ENCODE data around the gene LIMA1. TPM values are rescaled to one million over a fixed set of nuclear protein-coding genes. Genes with fewer than 3 reads are reported as not detected.

LIMA1 gene
- total RNA-seq, 1 donor from 2014 or later = 64.0 TPM

DNA sequence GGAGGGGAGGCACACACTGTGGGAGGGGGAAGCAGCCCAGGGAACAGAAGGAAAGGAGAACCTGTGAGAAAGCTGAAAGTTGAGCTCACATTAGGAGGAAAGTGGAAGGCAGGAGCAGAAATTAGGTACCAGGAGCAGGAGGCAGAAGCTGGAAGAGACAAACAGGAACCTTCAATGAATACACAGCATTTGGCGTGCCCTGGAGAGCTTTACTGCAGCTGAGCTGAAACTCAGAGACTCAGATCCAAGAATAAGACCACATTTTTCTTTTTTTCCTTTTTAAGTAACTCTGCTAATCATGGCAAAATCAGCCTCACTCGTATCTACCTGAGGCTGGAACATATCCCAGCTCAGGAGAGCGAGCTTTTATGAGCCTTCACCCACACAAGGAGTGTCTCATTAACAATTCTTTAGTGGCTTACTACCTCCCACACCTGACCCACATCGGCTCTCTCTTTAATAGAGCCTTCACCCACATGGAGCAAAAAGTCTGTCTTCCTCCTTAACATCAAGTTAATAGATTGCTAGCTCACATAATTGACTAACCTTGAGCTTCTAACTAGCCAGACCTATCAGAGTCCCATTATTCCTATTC, 97.9 kb downstream of the LIMA1 start:
- peak overlapping the region; percentile 71 for H3K27ac Mint-ChIP-seq
- intact Hi-C loops (cut with micrococcal nuclease) = no loop called here
- no peaks in the 10 kb centered on the region for H3K9me3 Mint-ChIP-seq
- DNase-seq (ENCODE audit: low spot score) = no peak
- H3K27me3 Mint-ChIP-seq (ENCODE audit: insufficient read depth) = no peaks in the 10 kb centered on the region
- H3K4me1 Mint-ChIP-seq (ENCODE audit: low read depth) = peaks cover 48% of the 10 kb centered on the region
- peak overlapping the region; percentile 20 for H3K4me3 Mint-ChIP-seq
- H3K36me3 Mint-ChIP-seq (ENCODE audit: low read depth) = peaks cover 13% of the 10 kb centered on the region

DNA sequence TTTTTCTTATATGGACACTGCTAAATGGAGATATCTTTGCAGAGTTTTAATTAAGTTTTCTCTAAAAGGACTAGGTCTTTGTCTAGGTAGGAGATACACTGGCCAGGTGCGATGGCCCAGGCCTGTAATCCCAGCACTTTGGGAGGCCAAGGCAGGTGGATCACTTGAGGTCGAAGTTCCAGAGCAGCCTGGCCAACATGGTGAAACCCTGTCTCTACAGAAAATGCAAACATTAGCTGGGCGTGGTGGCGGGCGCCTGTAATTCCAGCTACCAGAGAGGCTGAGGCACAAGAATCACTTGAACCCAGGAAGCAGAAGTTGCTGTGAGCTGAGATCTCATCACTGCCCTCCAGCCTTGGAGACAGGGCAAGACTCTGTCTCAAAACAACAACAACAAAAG, 99.1 kb downstream of the LIMA1 start:
- Mint-ChIP-seq H3K9me3 (no peaks in the 10 kb centered on the region), H3K4me1 (ENCODE audit: low read depth) (peaks cover 45% of the 10 kb centered on the region), H3K27ac (no peak overlapping the region), H3K27me3 (ENCODE audit: insufficient read depth) (no peaks in the 10 kb centered on the region), H3K4me3 (no peak overlapping the region), H3K36me3 (ENCODE audit: low read depth) (peaks cover 13% of the 10 kb centered on the region)
- intact Hi-C loops (cut with micrococcal nuclease) = no loop called here
- DNase-seq (ENCODE audit: low spot score) = no peak

GRCh38 chr12:50182461-50182860, 100.9 kb downstream of the LIMA1 start:
- Mint-ChIP-seq H3K27me3 (ENCODE audit: insufficient read depth) (no peaks in the 10 kb centered on the region), H3K4me1 (ENCODE audit: low read depth) (peaks cover 27% of the 10 kb centered on the region), H3K9me3 (no peaks in the 10 kb centered on the region), H3K27ac (no peak overlapping the region), H3K4me3 (no peak overlapping the region), H3K36me3 (ENCODE audit: low read depth) (peaks cover 12% of the 10 kb centered on the region)
- no peak for DNase-seq (ENCODE audit: low spot score)
- intact Hi-C loops (cut with micrococcal nuclease) = no loop called here

DNA sequence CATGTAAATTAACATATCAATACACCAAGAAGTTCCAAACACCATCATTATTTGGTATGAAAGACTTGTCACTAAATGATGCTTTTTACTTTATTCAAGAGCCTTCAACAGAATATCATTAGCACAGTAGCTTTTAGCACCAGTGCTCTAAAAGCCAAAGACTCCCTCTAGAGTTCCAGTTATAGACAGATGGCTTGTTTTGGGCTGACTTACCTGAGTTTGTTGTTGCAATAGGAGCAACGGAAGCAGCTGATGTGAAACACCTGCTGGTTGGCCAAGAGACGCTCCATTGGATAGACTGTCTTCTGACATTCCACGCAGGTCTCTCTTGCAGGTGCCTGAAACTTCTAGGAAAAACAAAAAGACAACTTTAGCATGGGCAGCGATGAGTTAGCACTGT, 101.6 kb downstream of the LIMA1 start:
- H3K36me3 Mint-ChIP-seq (ENCODE audit: low read depth) = peaks cover 17% of the 10 kb centered on the region
- no peaks in the 10 kb centered on the region for H3K9me3 Mint-ChIP-seq
- intact Hi-C loops (cut with micrococcal nuclease) = no loop called here
- H3K27ac Mint-ChIP-seq = no peak overlapping the region
- no peaks in the 10 kb centered on the region for H3K27me3 Mint-ChIP-seq (ENCODE audit: insufficient read depth)
- no peak overlapping the region for H3K4me3 Mint-ChIP-seq
- no peak for DNase-seq (ENCODE audit: low spot score)
- H3K4me1 Mint-ChIP-seq (ENCODE audit: low read depth) = peaks cover 20% of the 10 kb centered on the region

GRCh38 chr12:50175716-50176026, 107.6 kb downstream of the LIMA1 start:
- Mint-ChIP-seq H3K4me1 (ENCODE audit: low read depth) (no peaks in the 10 kb centered on the region), H3K4me3 (no peak overlapping the region), H3K27me3 (ENCODE audit: insufficient read depth) (no peaks in the 10 kb centered on the region), H3K36me3 (ENCODE audit: low read depth) (peaks cover 12% of the 10 kb centered on the region), H3K9me3 (no peaks in the 10 kb centered on the region), H3K27ac (no peak overlapping the region)
- intact Hi-C loops (cut with micrococcal nuclease) = loop anchor here (1.0 to 2.0 kb wide), 5 partner anchors 43 to 209 kb away; no protein-coding TSS in a partner anchor
- no peak for DNase-seq (ENCODE audit: low spot score)

DNA sequence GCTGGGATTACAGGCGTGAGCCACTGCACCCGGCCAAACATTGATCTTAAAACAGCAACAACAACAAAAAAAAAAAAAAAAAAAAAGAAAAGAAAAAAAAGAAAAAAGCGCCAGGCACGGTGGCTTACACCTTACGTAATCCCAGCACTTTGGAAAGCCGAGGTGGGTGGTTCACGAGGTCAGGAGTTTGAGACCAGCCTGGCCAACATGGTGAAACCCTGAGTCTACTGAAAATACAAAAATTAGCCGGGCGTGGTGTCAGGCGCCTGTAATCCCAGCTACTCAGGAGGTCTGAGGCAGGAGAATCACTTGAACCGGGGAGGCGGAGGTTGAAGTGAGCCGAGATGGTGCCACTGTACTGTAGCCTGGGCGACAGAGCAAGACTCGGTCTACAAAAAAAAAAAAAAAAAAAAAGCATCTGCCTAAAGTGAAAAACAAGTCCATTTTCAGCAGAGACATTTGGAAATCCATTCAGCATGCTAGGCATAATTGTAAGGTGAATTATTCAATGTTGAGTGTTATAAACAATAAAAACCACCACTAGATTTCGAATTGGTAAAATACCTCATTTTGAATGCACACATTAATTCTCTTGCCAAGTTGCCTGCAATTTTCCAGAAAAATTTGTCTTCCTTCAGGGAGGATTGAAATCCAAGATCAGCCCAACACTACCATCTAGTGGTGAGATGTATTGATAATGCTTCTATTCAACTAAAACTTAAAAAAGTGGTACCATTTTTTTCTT, 108.2 kb downstream of the LIMA1 start:
- Mint-ChIP-seq H3K4me1 (ENCODE audit: low read depth) (peaks cover 1% of the 10 kb centered on the region), H3K27me3 (ENCODE audit: insufficient read depth) (no peaks in the 10 kb centered on the region), H3K4me3 (no peak overlapping the region), H3K27ac (no peak overlapping the region), H3K9me3 (no peaks in the 10 kb centered on the region), H3K36me3 (ENCODE audit: low read depth) (peaks cover 12% of the 10 kb centered on the region)
- DNase-seq (ENCODE audit: low spot score) = no peak
- intact Hi-C loops (cut with micrococcal nuclease) = loop anchor here (1.0 to 2.0 kb wide), 5 partner anchors 43 to 208 kb away; no protein-coding TSS in a partner anchor

DNA sequence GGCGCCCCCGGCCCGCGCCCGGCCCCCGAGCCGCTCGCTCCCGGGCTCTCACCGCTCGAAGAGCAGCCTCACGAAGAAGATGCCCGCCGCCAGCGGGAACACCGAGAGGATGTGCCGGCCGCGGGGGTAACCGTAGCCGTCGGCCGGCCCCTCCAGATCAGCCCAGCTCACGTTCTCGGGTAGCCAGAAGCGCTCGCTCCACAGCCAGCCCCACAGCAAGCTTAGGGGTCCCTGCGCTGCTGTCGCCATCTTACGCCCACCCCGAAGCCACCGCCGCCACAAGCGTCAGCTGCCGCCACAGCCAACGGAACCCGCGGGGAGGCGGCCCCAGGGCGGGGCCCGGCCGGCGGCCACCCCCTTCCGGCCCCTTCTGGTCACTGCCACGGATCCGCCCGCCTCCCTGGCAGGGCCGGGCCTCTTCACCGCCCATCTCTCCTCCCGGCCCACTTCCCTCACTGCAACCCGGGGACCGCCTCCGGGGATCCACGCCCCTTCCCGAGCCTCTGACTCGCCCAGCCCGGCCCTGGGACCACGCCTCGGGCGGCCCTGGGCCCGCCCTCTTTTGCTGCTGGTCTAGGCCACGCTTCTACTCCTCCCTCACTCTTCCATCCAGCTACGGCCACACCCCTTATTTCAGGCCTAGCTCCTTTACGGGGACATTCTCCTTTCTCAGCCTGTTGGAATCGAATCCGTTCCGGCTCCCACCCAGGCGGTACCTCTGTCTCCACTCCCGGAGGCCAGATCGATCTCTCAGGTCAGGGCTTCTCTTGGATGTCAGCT, 116.1 kb downstream of the LIMA1 start, which contains the start of gene CERS5:
Gene CERS5 (minus strand): TSS at position 321 of the 780 bp plus-strand sequence. CDS start 72 bp downstream, at position 249.
- DNase-seq (ENCODE audit: low spot score) = peak; percentile 98
- Mint-ChIP-seq H3K4me1 (ENCODE audit: low read depth) (peaks cover 38% of the 10 kb centered on the region), H3K27ac (peak within 1 kb of the TSS; percentile 95), H3K4me3 (peak within 1 kb of the TSS; percentile 99), H3K36me3 (ENCODE audit: low read depth) (peaks cover 6% of the 10 kb centered on the region), H3K9me3 (no peaks in the 10 kb centered on the region), H3K27me3 (ENCODE audit: insufficient read depth) (no peaks in the 10 kb centered on the region)
- intact Hi-C loops (cut with micrococcal nuclease) = loop anchor here (1.0 to 5.0 kb wide), 8 partner anchors 20 to 1005 kb away; partner anchors contain the start of genes COX14, LARP4, RACGAP1 and SMARCD1

- Mint-ChIP-seq H3K4me1 (ENCODE audit: low read depth) (peaks cover 38% of the 10 kb centered on the region), H3K27ac (peak overlapping the region; percentile 95), H3K27me3 (ENCODE audit: insufficient read depth) (no peaks in the 10 kb centered on the region)
Measured at GRCh38 chr12:50166799-50167048, 116.6 kb downstream of the LIMA1 start.

DNA sequence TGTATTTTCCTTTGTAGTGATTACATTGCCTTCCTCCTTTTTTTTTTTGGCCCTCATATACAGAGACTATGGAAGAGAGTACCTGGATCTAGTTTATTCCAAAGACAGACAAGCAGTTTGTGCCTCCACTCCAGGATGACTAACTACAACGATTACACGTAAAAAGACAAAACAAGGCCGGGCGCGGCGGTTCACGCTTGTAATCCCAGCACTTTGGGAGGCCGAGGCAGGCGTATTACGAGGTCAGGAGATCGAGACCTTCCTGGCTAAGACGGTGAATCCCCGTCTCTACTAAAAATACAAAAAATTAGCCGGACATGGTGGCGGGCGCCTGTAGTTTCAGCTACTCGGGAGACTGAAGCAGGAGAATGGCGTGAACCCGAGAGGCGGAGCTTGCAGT, 118.4 kb downstream of the LIMA1 start:
- Mint-ChIP-seq H3K27me3 (ENCODE audit: insufficient read depth) (no peaks in the 10 kb centered on the region), H3K27ac (no peak overlapping the region), H3K9me3 (no peaks in the 10 kb centered on the region), H3K4me1 (ENCODE audit: low read depth) (peaks cover 39% of the 10 kb centered on the region), H3K4me3 (peak overlapping the region; percentile 99), H3K36me3 (ENCODE audit: low read depth) (peaks cover 6% of the 10 kb centered on the region)
- intact Hi-C loops (cut with micrococcal nuclease) = loop anchor here (5.0 kb wide), 1 partner anchor 1007 kb away; the partner anchor contains the start of gene TFCP2
- no peak for DNase-seq (ENCODE audit: low spot score)

More at GRCh38 chr12:50166799-50167048, 116.6 kb downstream of the LIMA1 start:
- DNase-seq (ENCODE audit: low spot score) = peak; percentile 53
- H3K36me3 Mint-ChIP-seq (ENCODE audit: low read depth) = peaks cover 6% of the 10 kb centered on the region
- no peaks in the 10 kb centered on the region for H3K9me3 Mint-ChIP-seq
- intact Hi-C loops (cut with micrococcal nuclease) = loop anchor here (1.0 to 5.0 kb wide), 8 partner anchors 21 to 1006 kb away; partner anchors contain the start of genes COX14, LARP4, RACGAP1 and SMARCD1
- peak overlapping the region; percentile 99 for H3K4me3 Mint-ChIP-seq

DNA sequence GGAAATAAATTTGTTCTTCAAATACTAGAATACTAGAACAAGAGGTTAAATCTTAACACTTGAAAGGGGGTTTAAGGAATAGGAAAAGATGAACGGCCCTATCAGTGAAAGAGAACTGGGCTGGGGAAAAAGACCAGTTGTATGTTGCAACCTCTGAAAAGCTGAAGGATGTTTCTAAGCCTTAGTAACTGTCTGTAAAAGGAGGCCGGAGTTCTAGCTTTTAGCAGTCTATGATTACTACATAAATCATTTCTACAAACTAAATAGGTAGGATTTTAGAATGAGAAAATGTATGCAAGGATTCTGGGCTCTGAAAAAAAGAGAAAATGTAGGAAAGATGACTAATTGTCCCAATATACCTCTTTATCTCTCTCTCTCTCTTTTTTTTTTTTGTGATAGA, 121.1 kb downstream of the LIMA1 start:
- H3K4me1 Mint-ChIP-seq (ENCODE audit: low read depth) = peaks cover 40% of the 10 kb centered on the region
- DNase-seq (ENCODE audit: low spot score) = no peak
- H3K27ac Mint-ChIP-seq = no peak overlapping the region
- intact Hi-C loops (cut with micrococcal nuclease) = no loop called here
- H3K36me3 Mint-ChIP-seq (ENCODE audit: low read depth) = peaks cover 10% of the 10 kb centered on the region
- no peaks in the 10 kb centered on the region for H3K27me3 Mint-ChIP-seq (ENCODE audit: insufficient read depth)
- H3K9me3 Mint-ChIP-seq = no peaks in the 10 kb centered on the region
- H3K4me3 Mint-ChIP-seq = no peak overlapping the region

DNA sequence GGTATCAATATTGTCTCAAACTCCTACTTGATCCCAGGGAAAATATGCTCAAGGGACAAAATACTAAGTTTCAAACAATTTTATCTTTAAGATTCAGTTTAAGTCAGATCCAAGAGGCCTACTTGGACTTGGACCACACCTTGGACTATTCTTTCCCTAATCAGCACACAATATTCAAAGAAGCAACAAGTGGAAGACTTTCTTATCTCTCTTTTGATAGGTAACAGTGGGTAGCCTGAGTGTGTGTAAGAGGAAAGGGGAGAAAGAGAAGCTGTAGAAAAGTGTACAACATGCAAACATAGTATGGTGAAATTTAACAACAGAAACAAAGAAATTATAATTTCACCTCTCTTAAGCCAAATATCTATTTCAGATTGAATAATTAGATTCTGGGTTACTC, 122.7 kb downstream of the LIMA1 start:
- Mint-ChIP-seq H3K36me3 (ENCODE audit: low read depth) (peaks cover 4% of the 10 kb centered on the region), H3K27me3 (ENCODE audit: insufficient read depth) (no peaks in the 10 kb centered on the region), H3K4me3 (no peak overlapping the region), H3K9me3 (no peaks in the 10 kb centered on the region), H3K4me1 (ENCODE audit: low read depth) (peaks cover 28% of the 10 kb centered on the region), H3K27ac (no peak overlapping the region)
- intact Hi-C loops (cut with micrococcal nuclease) = no loop called here
- no peak for DNase-seq (ENCODE audit: low spot score)

- H3K36me3 Mint-ChIP-seq (ENCODE audit: low read depth) = peaks cover 4% of the 10 kb centered on the region
Measured at GRCh38 chr12:50157259-50157658, 126.1 kb downstream of the LIMA1 start.

DNA sequence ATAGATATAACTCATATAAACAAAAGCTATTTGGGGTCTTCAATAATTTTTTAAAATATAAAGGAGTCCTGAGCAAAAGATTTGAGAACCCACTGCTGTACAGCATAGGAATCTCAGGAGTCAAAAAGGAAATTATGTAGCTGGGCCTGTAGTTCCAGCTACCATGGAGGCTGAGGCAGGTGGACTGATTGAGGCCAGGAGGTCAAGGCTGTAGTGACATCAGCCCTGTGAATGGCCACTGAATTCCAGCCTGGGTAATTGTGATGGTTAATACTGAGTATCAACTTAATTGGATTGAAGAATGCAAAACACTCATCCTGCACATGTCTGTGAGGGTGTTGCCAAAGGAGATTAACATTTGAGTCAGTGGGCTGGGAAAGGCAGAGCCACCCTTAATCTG, 126.7 kb downstream of the LIMA1 start:
- no peak overlapping the region for H3K4me3 Mint-ChIP-seq
- no peaks in the 10 kb centered on the region for H3K27me3 Mint-ChIP-seq (ENCODE audit: insufficient read depth)
- H3K36me3 Mint-ChIP-seq (ENCODE audit: low read depth) = peaks cover 6% of the 10 kb centered on the region
- peaks cover 12% of the 10 kb centered on the region for H3K4me1 Mint-ChIP-seq (ENCODE audit: low read depth)
- intact Hi-C loops (cut with micrococcal nuclease) = no loop called here
- H3K27ac Mint-ChIP-seq = no peak overlapping the region
- no peak for DNase-seq (ENCODE audit: low spot score)
- no peaks in the 10 kb centered on the region for H3K9me3 Mint-ChIP-seq

More at GRCh38 chr12:50157259-50157658, 126.1 kb downstream of the LIMA1 start:
- intact Hi-C loops (cut with micrococcal nuclease) = no loop called here
- DNase-seq (ENCODE audit: low spot score) = no peak
- Mint-ChIP-seq H3K9me3 (no peaks in the 10 kb centered on the region), H3K27ac (no peak overlapping the region), H3K4me1 (ENCODE audit: low read depth) (peaks cover 12% of the 10 kb centered on the region), H3K27me3 (ENCODE audit: insufficient read depth) (no peaks in the 10 kb centered on the region), H3K4me3 (no peak overlapping the region)

Data from activated T-helper 1 cell treated with anti-CD3 and anti-CD28 coated beads, Interleukin-12 subunit alpha, Interleukin-12 subunit beta, Interleukin-2, Interleukin-4 antibody, amounts not matched to agents 30 ng/mL and 10 ng/mL and 1 ng/mL, durations not matched to agents 14 hours and 24 hours and 36 hours (primary cell).